DOHH2 (cell line): ENCODE measurements around the gene GAS2.

Experiments
- CTCF ChIP-seq: fragments of 200-600 bp; sonication (generic); IDR thresholded peaks from one replicate; pipeline ENCODE4 v1.5.1; 2014; ENCODE audit warnings: antibody characterized with exemption, mild to moderate bottlenecking, low read depth, low read length; ENCODE audit not compliant: poor library complexity, severe bottlenecking
- EZH2phosphoT487 ChIP-seq: fragments of 200-600 bp; sonication (generic); IDR thresholded peaks from 2 replicates; pipeline ENCODE4 v1.6.1; 2017; ENCODE audit warnings: borderline replicate concordance, mild to moderate bottlenecking, antibody characterized with exemption, low read length, moderate library complexity, mixed read lengths

GRCh38 chr11:22715971-22716370 is 49.6 kb downstream of the GAS2 start:
- TF ChIP-seq CTCF (no peak), EZH2phosphoT487 (no peak)
